NCI-H146 (cell line): ENCODE data around the gene KIAA0586.
"Not testable (repeated sequence)": the region's sequence is repeated elsewhere in the genome, so short reads cannot be mapped to it uniquely, and the experiment has no call there.

Source experiments
- DNase-seq: peaks from one replicate; lab custom pipeline; 2025; lab: John Stamatoyannopoulos, UW

KIAA0586 gene

DNA sequence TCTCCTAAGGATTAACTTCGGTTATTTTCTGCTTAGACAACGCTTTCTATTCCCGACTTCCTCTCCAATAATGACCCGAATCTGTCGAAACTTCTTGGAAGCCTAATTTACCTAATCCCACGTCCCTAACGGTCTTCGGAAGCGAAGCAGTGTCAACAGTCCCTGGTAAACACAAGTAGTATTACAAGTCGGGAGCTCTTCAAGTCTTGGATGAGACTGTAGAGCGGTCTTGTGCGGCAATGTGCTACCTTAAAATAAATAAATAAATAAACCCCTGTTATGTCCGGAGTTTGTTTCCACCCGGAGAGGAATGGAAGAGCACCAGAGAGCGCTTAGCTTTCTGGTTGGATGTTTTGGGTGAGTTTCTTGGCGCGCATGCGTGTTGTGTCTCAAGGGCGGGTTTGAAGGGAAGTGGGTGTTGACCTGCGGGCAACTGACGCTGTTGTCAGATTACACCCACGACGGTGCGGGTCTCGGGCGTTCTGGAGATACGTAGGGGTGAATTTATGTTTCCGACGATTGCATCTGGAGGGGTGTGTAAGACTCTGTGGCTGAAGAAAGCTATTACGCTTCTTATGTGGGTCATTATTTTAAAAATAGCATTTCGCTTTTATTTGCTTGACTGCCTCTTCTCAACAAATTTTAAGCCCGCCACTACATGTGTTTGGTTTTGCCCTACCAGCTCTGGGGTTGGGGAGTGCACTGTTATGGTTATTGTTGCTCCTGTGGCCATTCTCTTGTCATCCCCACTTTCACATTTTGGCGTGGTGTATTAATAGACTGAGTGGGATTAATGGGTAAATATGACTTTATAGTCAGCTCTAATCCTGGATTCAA lies at the start of gene KIAA0586, which contains the start of gene TIMM9:
TSS of gene KIAA0586 (plus strand) at position 439 of the 837 bp plus-strand sequence. CDS start 546 bp downstream, outside the sequence.
TSS of gene TIMM9 (minus strand) at position 251 of the 837 bp plus-strand sequence. CDS start 15,586 bp downstream, outside the sequence.
- peak; percentile 96 for DNase-seq

GRCh38 chr14:58390830-58391229 lies 36.7 kb upstream of the KIAA0586 start:
- no peak for DNase-seq

DNA sequence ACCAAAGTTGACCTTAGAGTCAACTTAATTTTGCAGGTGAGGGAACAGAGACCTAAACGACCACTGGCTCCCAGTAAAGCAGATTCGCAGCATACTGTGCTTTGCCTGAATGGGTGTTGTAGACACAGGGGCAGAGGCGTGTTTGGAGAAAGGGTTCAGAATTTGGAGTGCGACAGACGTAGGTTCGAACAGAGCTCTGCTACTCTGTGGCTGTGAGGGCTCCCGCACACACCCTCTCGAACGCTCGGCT lies 32.0 kb upstream of the KIAA0586 start:
- no peak for DNase-seq

DNA sequence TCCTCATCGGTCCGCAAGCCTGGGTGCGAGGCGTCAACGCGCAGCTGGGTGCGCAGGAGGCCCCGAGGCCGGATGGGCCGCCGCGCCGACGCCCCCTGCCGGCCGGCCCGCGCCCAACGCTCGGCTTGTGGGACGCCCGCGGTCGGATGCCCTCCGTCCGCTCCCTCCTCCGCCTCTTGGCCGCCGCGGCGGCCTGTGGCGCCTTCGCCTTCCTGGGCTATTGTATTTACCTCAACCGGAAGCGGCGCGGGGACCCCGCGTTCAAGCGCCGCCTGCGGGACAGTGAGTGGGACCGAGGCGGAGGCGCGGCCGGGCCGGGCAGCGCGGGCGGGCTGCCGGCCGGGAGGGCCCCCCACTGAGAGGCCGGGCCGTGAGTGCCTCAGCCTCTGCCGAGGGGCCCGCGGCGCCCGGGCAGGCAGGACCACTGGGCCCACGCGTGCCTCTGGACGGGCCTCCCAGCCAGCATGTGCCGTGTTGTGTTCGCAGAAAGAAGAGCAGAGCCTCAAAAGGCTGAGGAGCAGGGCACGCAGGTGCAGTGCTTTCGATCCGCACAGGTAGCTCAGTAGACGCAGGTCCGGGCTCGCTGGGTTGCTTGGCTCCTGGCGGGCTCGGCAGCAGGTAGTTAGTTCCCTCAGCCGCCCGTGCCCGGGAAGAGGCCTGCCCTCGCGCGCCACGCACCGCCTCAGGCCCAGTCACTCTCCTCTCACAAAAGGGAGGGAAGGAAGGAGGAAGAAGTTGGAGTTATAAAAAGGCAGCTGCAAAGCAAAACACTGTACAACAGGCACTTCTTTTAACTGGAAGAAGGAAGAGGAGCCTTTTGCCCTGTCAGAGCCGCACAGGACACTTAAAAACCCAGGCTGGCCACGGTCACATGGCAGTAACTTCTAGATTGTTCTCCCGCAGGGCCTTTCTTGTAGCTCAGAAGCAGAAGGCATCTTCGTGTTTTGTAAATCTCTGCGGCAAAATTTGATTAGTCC lies 31.4 kb upstream of the KIAA0586 start, which contains the start of gene TOMM20L:
TSS of gene TOMM20L (plus strand) at position 119 of the 977 bp plus-strand sequence. CDS start at position 147, 28 bp downstream.
- DNase-seq: peak; percentile 72

DNA sequence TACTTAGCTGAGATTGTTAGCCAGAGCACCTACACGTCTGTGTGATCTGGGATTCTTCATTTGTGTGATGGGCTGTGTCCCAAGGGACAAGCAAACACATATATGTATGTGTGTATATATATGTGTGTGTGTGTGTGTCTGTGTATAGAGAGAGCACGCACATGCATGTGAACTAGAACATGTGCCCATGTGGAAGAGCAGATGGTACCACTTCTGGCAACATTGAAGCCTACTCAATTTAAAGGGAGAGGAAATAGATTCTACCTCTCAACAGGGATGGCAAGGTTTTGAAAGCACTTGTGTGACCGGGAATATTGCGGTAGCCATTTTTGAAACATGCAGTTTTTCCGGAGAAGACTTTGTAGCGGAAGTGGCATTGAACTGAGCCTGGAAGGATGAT lies 30.4 kb upstream of the KIAA0586 start:
- DNase-seq: no peak

DNA sequence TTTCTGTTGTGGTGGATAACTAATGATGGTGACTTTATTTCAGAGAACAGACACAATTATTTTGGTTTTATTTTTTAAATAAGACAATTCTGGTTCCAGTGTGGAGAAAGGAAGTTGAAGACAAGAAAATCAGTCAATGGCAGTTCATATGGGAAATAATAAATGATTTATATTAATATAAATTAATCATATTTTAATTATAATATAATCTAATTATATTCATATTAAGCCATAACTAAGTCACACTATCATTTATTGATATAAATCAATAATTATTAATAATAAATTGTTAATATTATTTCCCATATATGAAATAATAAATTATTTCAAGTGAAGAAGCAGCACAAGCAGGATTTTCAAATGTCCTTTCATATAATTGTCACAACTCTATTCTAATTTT lies 29.0 kb upstream of the KIAA0586 start:
- DNase-seq: no peak

DNA sequence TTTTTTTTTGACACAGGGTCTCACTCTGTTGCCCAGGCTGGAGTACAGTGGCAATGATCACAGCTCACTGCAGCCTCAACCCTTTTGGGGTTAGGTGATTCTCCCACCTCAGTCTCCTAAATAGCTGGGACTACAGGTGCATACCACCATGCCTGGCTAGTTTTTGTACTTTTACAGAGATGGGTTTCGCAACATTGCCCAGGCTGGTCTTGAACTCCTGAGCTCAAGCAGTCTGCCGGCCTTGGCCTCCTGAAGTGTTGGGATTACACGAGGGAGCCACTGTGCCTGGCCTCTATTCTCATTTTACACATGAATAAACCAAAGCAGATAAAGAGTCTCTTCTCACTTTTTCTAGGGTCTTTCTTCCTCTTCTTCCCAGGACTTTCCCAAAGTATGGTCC lies 28.6 kb upstream of the KIAA0586 start:
- no peak for DNase-seq

GRCh38 chr14:58401587-58401986 lies 25.9 kb upstream of the KIAA0586 start:
- DNase-seq: no peak

- DNase-seq: no peak
Measured at GRCh38 chr14:58408681-58409215, 18.8 kb upstream of the KIAA0586 start.

DNA sequence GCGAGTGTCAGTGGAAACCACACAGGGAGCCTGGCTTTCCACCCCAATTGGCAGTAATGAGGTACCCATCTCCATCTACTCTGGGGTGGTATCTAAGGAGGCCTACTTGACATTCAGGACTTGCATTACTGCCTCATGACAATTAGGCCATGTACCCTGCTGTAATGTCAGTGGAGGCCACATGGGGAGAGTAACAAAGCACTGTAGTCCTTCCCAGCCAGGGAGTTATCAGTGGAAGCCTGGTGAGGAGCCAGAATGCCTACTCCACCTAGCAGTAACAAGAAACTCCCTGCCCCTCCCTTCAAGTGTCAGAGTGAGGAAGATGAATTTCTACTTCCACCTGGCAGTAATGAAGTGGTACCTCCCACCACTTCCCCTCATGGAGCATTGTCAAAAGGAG lies 12.7 kb upstream of the KIAA0586 start:
- peak; percentile 5 for DNase-seq

DNA sequence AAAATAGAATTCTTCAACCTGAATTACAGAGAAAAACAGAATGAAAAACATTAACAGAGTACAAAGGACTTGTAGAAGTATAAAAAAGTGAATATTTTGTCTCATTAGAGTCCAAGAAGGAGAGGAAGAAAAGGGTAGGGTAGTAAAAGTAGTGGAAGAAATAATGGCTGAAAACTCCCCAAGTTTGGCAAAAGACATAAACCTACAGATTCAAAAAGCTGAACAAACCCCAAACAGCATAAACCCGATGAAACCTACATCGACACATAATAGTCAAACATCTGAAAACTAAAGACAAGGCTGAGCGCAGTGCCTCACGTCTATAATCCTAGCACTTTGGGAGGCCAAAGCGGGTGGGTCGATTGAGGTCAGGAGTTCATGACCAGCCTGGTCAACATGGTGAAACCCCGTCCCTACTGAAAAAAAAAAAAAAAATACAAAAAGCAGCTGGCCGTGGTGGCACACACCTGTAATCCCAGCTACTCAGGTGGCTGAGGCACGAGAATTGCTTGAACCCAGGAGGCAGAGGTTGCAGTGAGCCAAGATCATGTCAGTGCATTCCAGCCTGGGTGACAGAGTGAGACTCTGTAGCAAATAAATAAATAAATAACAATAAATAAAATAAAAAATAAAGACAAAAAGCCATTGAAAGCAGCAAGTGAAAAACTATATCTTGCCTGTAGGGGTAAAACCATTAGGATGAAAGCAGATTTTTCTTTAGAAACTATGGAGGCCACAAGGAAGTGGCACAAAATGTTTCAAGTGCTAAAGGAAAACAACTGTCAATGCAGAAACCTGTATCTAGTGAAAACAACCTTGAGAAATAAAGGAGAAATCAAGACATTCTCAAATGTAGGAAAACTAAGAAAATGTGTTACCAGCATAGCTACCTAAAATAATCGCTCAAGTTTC lies 11.6 kb upstream of the KIAA0586 start:
- DNase-seq: no peak

DNA sequence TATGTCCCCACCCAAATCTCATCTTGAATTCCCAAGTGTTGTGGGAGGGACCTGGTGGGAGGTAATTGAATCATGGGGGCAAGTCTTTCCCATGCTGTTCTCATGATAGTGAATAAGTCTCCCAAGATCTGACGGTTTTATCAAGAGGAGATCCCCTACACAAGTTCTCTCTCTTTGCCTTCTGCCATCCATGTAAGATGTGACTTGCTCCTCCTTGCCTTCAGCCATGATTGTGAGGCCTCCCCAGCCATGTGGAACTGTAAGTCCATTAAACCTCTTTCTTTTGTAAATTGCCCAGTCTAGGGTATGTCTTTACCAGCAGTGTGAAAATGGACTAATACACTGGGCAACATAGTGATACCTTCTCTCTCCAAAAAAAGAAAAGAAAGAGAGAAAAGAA lies 10.6 kb upstream of the KIAA0586 start:
- not testable (repeated sequence) for DNase-seq

- peak; percentile 57 for DNase-seq
Measured at GRCh38 chr14:58426670-58427280, 744 bp upstream of the KIAA0586 start.

GRCh38 chr14:58428118-58428683 lies 682 bp downstream of the KIAA0586 start:
- peak; percentile 22 for DNase-seq

DNA sequence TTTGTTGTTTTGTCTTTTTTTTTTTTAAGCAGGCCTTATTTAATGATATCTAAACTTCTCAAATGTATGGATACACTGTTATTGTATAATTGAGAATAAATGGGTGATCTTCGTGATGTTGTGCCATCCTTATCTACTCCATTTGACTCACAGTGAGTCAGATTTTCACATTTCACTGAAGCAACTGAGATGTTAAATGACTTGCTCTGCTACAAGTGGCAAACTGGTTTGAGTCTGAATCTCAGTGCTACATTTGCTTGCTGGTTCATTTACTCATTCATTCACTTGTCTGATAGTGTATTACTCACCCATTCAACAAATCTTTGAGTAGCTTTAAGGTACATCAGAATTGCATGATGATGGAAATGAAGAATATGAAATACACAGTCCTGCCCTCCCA lies 2.6 kb downstream of the KIAA0586 start:
- no peak for DNase-seq

- DNase-seq: no peak
Measured at GRCh38 chr14:58439476-58439875, 12.0 kb downstream of the KIAA0586 start.

GRCh38 chr14:58444627-58445026 lies 17.1 kb downstream of the KIAA0586 start:
- DNase-seq: no peak

DNA sequence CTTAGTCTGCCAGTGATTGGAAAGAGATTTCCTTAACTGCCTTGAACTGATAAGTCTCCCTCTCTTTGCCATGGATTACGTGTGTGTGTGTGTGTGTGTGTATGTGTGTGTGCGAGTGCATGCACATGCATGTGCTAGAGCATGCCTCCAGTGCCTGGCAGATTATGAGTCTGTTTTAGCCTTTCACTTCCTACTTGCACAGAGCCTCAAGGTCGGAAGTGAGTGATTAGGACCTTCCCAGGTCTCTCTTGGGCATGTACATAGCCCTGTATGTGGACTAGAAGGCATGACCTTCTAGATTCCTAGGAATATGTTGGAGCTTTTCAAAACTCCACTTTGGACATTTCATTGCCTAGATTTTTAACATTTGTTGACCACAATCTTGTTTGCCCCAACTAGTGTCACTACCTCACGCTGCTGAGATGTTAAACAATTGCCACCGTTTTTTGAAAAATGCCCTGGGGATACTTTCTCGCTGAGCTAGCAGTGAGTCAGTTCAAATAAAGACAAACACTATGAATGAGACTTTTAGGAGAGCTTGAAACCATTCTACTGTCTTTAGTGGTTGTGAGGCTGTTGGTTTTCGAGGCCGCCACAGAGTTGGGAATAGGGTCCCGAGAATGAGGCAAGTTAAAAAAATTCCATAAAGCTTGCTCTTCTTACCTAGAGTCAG lies 28.2 kb downstream of the KIAA0586 start:
- peak; percentile 3 for DNase-seq

DNA sequence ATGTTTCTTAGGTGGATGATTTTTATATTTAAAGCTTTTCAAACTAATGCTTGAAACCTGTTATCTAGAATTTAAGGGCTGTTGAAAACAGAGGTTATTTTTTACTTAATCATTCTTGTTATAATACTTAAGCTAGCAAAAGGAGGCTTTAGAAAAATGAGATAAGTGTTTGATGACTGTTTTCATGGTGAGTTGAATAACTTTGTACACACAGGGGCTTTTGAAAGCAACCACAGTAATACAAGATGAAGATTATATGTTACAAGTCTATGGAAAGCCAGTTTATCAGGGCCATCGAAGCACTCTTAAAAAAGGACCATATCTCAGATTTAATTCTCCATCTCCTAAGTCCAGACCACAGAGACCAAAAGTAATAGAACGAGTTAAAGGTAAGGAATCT lies 33.3 kb downstream of the KIAA0586 start:
- no peak for DNase-seq

- DNase-seq: no peak
Measured at GRCh38 chr14:58463147-58463546, 35.6 kb downstream of the KIAA0586 start.
